Measurements from ENCODE around the gene MAP3K21. TPM values are rescaled to one million over a fixed set of nuclear protein-coding genes. Genes with fewer than 3 reads are reported as not detected.

Gene MAP3K21
- total RNA-seq, 1 donor from 2014 or later: 0.67 TPM

DNA sequence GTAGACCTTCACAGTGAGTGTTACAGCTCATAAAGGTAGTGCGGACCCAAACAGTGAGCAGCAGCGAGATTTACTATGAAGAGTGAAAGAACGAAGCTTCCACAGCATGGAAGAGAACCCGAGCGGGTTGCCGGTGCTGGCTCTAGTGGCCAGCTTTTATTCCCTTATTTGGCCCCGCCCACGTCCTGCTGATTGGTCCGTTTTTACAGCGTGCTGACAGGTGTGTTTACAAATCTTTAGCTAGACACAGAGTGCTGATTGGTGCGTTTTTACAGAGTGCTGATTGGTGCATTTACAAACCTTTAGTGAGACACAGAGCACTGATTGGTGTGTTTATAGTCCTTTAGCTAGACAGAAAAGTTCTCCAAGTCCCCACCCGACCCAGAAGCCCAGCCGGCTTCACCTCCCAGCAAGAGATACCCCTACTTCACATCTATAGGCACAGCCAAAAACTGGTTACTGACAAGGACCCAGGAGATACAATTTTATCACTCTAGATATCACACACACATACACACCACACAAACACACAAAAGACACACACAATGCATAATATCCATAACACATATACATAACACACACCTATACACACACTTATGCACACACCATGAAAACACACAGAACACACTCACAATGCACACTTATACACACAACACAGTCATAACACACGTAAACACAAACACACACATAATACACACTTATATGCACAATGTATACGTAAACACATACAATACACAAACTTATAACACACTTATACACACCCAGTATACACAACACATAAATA, 68.5 kb downstream of the MAP3K21 start:
- Mint-ChIP-seq H3K27ac (ENCODE audit: unreplicated experiment) (no peak overlapping the region), H3K4me1 (ENCODE audit: unreplicated experiment) (no peaks in the 10 kb centered on the region), H3K27me3 (ENCODE audit: unreplicated experiment) (peaks cover 2% of the 10 kb centered on the region), H3K36me3 (ENCODE audit: low read depth, unreplicated experiment) (no peaks in the 10 kb centered on the region), H3K4me3 (ENCODE audit: unreplicated experiment) (no peak overlapping the region), H3K9me3 (ENCODE audit: unreplicated experiment) (no peaks in the 10 kb centered on the region)
- TF ChIP-seq, protein P1, sequence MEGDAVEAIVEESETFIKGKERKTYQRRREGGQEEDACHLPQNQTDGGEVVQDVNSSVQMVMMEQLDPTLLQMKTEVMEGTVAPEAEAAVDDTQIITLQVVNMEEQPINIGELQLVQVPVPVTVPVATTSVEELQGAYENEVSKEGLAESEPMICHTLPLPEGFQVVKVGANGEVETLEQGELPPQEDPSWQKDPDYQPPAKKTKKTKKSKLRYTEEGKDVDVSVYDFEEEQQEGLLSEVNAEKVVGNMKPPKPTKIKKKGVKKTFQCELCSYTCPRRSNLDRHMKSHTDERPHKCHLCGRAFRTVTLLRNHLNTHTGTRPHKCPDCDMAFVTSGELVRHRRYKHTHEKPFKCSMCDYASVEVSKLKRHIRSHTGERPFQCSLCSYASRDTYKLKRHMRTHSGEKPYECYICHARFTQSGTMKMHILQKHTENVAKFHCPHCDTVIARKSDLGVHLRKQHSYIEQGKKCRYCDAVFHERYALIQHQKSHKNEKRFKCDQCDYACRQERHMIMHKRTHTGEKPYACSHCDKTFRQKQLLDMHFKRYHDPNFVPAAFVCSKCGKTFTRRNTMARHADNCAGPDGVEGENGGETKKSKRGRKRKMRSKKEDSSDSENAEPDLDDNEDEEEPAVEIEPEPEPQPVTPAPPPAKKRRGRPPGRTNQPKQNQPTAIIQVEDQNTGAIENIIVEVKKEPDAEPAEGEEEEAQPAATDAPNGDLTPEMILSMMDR (IDR thresholded peaks at IDR 0.05; ENCODE audit: unreplicated experiment): no peak
- DNase-seq (ENCODE audit: low spot score): no peak

DNA sequence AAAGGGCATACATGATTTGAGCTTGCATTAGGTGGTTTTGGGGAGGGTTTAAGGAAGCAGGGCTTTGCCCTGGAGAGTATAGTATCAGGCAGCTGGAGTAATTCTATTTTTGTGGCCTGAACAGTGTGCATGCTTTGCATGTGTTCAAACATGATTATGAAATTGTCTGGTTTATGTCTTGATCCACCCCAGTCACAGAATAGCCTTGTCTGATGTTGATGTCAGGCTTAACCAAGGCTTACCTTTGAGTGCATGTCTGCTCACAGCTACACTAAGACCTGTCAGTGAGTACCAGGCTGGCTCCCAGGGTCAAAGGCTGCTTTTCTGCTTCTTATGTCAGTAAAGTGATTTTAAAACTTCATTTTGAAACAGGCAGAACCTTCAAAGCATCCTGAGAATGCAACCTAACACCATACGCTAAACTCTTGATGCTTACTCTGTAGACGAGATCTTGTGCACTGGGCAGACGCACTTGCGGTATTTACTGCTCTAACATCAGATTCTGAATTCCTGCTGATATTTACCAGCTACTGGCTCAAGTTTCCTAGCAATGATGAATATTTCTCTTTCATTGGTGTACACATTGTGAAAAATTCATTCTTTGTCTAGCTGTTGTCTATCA, 78.9 kb downstream of the MAP3K21 start:
- DNase-seq (ENCODE audit: low spot score): no peak
- no peaks in the 10 kb centered on the region for H3K4me1 Mint-ChIP-seq (ENCODE audit: unreplicated experiment)
- H3K27ac Mint-ChIP-seq (ENCODE audit: unreplicated experiment): no peak overlapping the region

DNA sequence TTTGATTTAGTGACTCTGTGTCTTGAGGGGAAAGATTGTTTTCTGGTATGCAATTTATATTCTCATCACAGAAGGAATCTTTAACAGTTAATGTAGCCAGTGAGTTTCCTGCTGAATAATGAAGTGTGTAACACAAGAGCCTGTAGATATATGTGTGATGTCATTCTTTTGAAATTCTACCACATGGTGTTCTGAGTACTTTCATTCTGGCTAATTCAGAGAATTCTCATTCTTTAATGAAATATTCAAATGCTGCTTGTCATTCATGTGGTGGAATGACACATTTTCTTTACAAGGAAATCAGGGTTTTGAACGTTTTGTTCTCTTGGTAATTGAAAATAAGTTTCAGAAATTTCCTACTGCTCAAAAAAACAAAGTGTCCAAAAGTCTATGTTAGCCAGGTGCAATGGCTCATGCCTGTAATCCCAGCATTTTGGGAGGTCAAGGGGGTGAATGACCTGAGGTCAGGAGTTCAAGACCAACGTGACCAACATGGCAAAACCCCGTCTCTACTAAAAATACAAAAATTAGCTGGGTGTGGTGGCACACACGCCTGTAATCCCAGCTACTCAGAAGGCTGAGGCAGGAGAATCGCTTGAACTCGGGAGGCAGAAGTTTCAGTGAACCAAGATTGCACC, 79.6 kb downstream of the MAP3K21 start:
- Mint-ChIP-seq H3K9me3 (ENCODE audit: unreplicated experiment) (peaks cover 4% of the 10 kb centered on the region), H3K27me3 (ENCODE audit: unreplicated experiment) (no peaks in the 10 kb centered on the region), H3K27ac (ENCODE audit: unreplicated experiment) (no peak overlapping the region), H3K36me3 (ENCODE audit: low read depth, unreplicated experiment) (peaks cover 5% of the 10 kb centered on the region), H3K4me1 (ENCODE audit: unreplicated experiment) (no peaks in the 10 kb centered on the region), H3K4me3 (ENCODE audit: unreplicated experiment) (no peak overlapping the region)
- DNase-seq (ENCODE audit: low spot score): no peak
- TF ChIP-seq, protein P1 (IDR thresholded peaks at IDR 0.05; ENCODE audit: unreplicated experiment): no peak

More for the DNA sequence above, 78.9 kb downstream of the MAP3K21 start:
- H3K36me3 Mint-ChIP-seq (ENCODE audit: low read depth, unreplicated experiment): peaks cover 5% of the 10 kb centered on the region
- H3K4me3 Mint-ChIP-seq (ENCODE audit: unreplicated experiment): no peak overlapping the region
- H3K9me3 Mint-ChIP-seq (ENCODE audit: unreplicated experiment): peaks cover 4% of the 10 kb centered on the region
- TF ChIP-seq, protein P1 (IDR thresholded peaks at IDR 0.05; ENCODE audit: unreplicated experiment): no peak
- H3K27me3 Mint-ChIP-seq (ENCODE audit: unreplicated experiment): no peaks in the 10 kb centered on the region

DNA sequence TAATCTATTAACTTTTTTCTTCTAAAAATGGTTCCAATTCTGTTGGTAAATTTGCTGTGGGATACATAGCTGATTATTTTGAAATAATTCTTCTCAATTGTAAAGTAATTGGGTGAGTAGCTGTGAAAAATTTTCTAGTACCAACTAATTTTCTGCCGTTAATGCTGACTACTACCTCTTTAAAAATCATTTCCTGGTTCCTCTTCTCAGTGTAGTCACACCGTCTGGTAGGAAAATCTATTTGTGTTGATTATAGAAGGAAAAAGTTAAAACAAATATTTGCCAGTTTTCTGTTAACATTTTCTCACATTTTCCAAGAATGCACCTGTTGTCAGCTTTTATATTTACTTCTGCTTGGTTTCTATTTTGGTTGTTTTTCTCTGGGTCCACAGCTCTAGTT, 82.0 kb downstream of the MAP3K21 start:
- peaks cover 4% of the 10 kb centered on the region for H3K9me3 Mint-ChIP-seq (ENCODE audit: unreplicated experiment)
- no peak overlapping the region for H3K4me3 Mint-ChIP-seq (ENCODE audit: unreplicated experiment)
- H3K36me3 Mint-ChIP-seq (ENCODE audit: low read depth, unreplicated experiment): peaks cover 5% of the 10 kb centered on the region
- H3K27ac Mint-ChIP-seq (ENCODE audit: unreplicated experiment): no peak overlapping the region
- TF ChIP-seq, protein P1 (IDR thresholded peaks at IDR 0.05; ENCODE audit: unreplicated experiment): no peak
- no peaks in the 10 kb centered on the region for H3K27me3 Mint-ChIP-seq (ENCODE audit: unreplicated experiment)
- H3K4me1 Mint-ChIP-seq (ENCODE audit: unreplicated experiment): no peaks in the 10 kb centered on the region
- no peak for DNase-seq (ENCODE audit: low spot score)
